H1 (cell line): ENCODE measurements around the gene GPR157. TPM values are rescaled to one million over a fixed set of nuclear protein-coding genes. Genes with fewer than 3 reads are reported as not detected.

Source experiments
- CTCF ChIA-PET: fragments of 300-600 bp; sonication (Branson Sonifier 250); formaldehyde crosslinking; loops from one replicate; lab custom pipeline; 2021; ENCODE audit not compliant: partially characterized antibody; lab: Charles Lee
- POLR2A ChIA-PET: fragments of 300-600 bp; sonication (Branson Sonifier 250); formaldehyde crosslinking; loops from one replicate; lab custom pipeline; 2021; ENCODE audit warnings: inconsistent platforms; ENCODE audit not compliant: partially characterized antibody; lab: Charles Lee
- DNase-seq, 2 experiments: peaks; one replicate each; pipeline versions ENCODE4 v3.0.0 to v3.0.0-alpha.2; 2010 to 2022; ENCODE audit warnings: low spot score in 2 of 2, low read depth in 1 of 2, mixed read lengths in 1 of 2
- FAIRE-seq: peaks from 2 replicates; lab custom pipeline; 2011; peaks lifted over from hg19 to GRCh38; lab: Jason Lieb, UNC
- H2AFZ ChIP-seq: 2 replicates; pipeline ENCODE4 v1.8.1; 2012; ENCODE audit warnings: low read length, inconsistent platforms
- H2AK5ac ChIP-seq: 2 replicates; pipeline ENCODE4 v1.6.1; 2013; ENCODE audit warnings: low read depth, low read length
- H2BK120ac ChIP-seq: replicated peaks from 2 replicates; pipeline ENCODE3; 2013; ENCODE audit warnings: low read depth, low read length, inconsistent platforms
- H2BK12ac ChIP-seq: 2 replicates; pipeline ENCODE4 v1.6.1; 2013; ENCODE audit warnings: low read depth, low read length
- H2BK15ac ChIP-seq: 2 replicates; pipeline ENCODE4 v1.6.1; 2013; ENCODE audit warnings: low read length
- H2BK20ac ChIP-seq: 2 replicates; pipeline ENCODE4 v1.6.1; 2013; ENCODE audit warnings: low read length
- H2BK5ac ChIP-seq: 2 replicates; pipeline ENCODE4 v1.6.1; 2013; ENCODE audit warnings: low read depth, low read length
- H3K14ac ChIP-seq: 2 replicates; pipeline ENCODE4 v1.6.1; 2013; ENCODE audit warnings: inconsistent platforms; ENCODE audit not compliant: insufficient read length
- H3K18ac ChIP-seq: 2 replicates; pipeline ENCODE4 v1.6.1; 2013; ENCODE audit warnings: low read length; ENCODE audit errors: extremely low read depth
- H3K23ac ChIP-seq: 2 replicates; pipeline ENCODE4 v1.6.1; 2013; ENCODE audit warnings: inconsistent platforms; ENCODE audit not compliant: insufficient read length
- H3K23me2 ChIP-seq: 2 replicates; pipeline ENCODE4 v1.6.1; 2013; ENCODE audit warnings: low read depth, low read length
- H3K27ac ChIP-seq: 2 replicates; pipeline ENCODE4 v1.6.1; 2011; ENCODE audit warnings: low read depth, low read length, inconsistent platforms
- H3K27me3 ChIP-seq, 4 experiments: replicated peaks in 1 of 4; 1 replicate in 1 of 4; 2 replicates in 3 of 4; pipeline versions ENCODE4 v1.6.1 to v1.8.1; 2011 to 2013; ENCODE audit warnings: low read length in 3 of 4, mild to moderate bottlenecking in 3 of 4, inconsistent platforms in 2 of 4, mixed read lengths in 2 of 4, moderate library complexity in 1 of 4; ENCODE audit not compliant: control insufficient read depth in 3 of 4, insufficient read depth in 3 of 4; ENCODE audit errors: extremely low read depth in 1 of 4
- H3K36me3 ChIP-seq, 4 experiments: 2 replicates each; pipeline versions ENCODE4 v1.6.1 to v1.8.1; 2011 to 2013; ENCODE audit warnings: mild to moderate bottlenecking in 4 of 4, low read length in 3 of 4, moderate library complexity in 2 of 4, control low read depth in 1 of 4, inconsistent platforms in 1 of 4; ENCODE audit not compliant: insufficient read depth in 4 of 4, control insufficient read depth in 2 of 4
- H3K4ac ChIP-seq: replicated peaks from 2 replicates; pipeline ENCODE3; 2013; ENCODE audit warnings: low read length, low read depth, mixed read lengths, inconsistent platforms; ENCODE audit not compliant: insufficient read length
- H3K4me1 ChIP-seq, 4 experiments: replicated peaks in 1 of 4; 1 replicate in 1 of 4; 2 replicates in 3 of 4; pipeline versions ENCODE4 v1.6.1 to v1.8.1; 2011 to 2013; ENCODE audit warnings: low read length in 3 of 4, inconsistent platforms in 2 of 4, mixed read lengths in 1 of 4; ENCODE audit not compliant: insufficient read depth in 4 of 4, control insufficient read depth in 3 of 4
- H3K4me2 ChIP-seq, 2 experiments: 2 replicates each; pipeline versions ENCODE4 v1.6.1 to v1.8.1; 2011 to 2013; ENCODE audit warnings: low read depth in 2 of 2, low read length in 2 of 2, control low read depth in 1 of 2, inconsistent platforms in 1 of 2, mild to moderate bottlenecking in 1 of 2; ENCODE audit not compliant: insufficient read depth in 1 of 2
- H3K4me3 ChIP-seq, 4 experiments: fragments of 200-600, 300-600 bp in 1 of 4; sonication (generic), shearing (Covaris generic), sonication (Bioruptor Twin) in 1 of 4; 2 replicates each; pipeline versions ENCODE4 v1.5.1 to v1.8.1; 2011 to 2016; ENCODE audit warnings: low read length in 4 of 4, low read depth in 3 of 4, control low read depth in 2 of 4, inconsistent platforms in 2 of 4, mild to moderate bottlenecking in 2 of 4, mixed read lengths in 1 of 4, moderate library complexity in 1 of 4; ENCODE audit not compliant: insufficient read depth in 2 of 4; ENCODE audit errors: extremely low read depth in 1 of 4
- H3K56ac ChIP-seq: replicated peaks from 2 replicates; pipeline ENCODE3; 2013; ENCODE audit warnings: low read depth, mild to moderate bottlenecking, mixed read lengths, low read length, inconsistent platforms; ENCODE audit not compliant: insufficient read length
- H3K79me1 ChIP-seq: 2 replicates; pipeline ENCODE4 v1.6.1; 2013; ENCODE audit warnings: low read depth, low read length, control low read depth
- H3K79me2 ChIP-seq, 2 experiments: 2 replicates each; pipeline versions ENCODE4 v1.6.1 to v1.8.1; 2012 to 2013; ENCODE audit warnings: low read length in 2 of 2, mild to moderate bottlenecking in 2 of 2, inconsistent platforms in 1 of 2; ENCODE audit not compliant: insufficient read depth in 2 of 2, control insufficient read depth in 1 of 2
- H3K9ac ChIP-seq, 4 experiments: replicated peaks in 1 of 4; 1 replicate in 1 of 4; 2 replicates in 3 of 4; pipeline versions ENCODE4 v1.6.1 to v1.8.1; 2011 to 2013; ENCODE audit warnings: low read depth in 3 of 4, low read length in 3 of 4, control low read depth in 2 of 4, mild to moderate bottlenecking in 2 of 4, moderate library complexity in 2 of 4, inconsistent platforms in 1 of 4; ENCODE audit errors: extremely low read depth in 1 of 4
- H3K9me3 ChIP-seq, 2 experiments: 2 replicates each; pipeline versions ENCODE4 v1.6.1 to v1.8.1; 2012 to 2013; ENCODE audit warnings: mild to moderate bottlenecking in 2 of 2, moderate library complexity in 2 of 2, control low read depth in 1 of 2, inconsistent platforms in 1 of 2, low read depth in 1 of 2, low read length in 1 of 2, mixed read lengths in 1 of 2; ENCODE audit not compliant: insufficient read depth in 2 of 2
- H4K20me1 ChIP-seq, 2 experiments: replicated peaks in 1 of 2; 2 replicates each; pipeline versions ENCODE3 to v1.8.1; 2011 to 2013; ENCODE audit warnings: inconsistent platforms in 2 of 2, low read length in 2 of 2, mild to moderate bottlenecking in 1 of 2; ENCODE audit not compliant: insufficient read depth in 2 of 2, control insufficient read depth in 1 of 2
- H4K5ac ChIP-seq: 2 replicates; pipeline ENCODE4 v1.6.1; 2013; ENCODE audit warnings: low read length, low read depth, mixed read lengths, inconsistent platforms; ENCODE audit not compliant: insufficient read length
- H4K8ac ChIP-seq: 2 replicates; pipeline ENCODE4 v1.8.0; 2013; ENCODE audit warnings: mild to moderate bottlenecking, moderate library complexity, low read length, inconsistent platforms; ENCODE audit not compliant: insufficient read depth; ENCODE audit errors: extremely low read depth
- H4K91ac ChIP-seq: replicated peaks from 2 replicates; pipeline ENCODE3; 2013; ENCODE audit warnings: low read length, mixed read lengths, inconsistent platforms; ENCODE audit not compliant: insufficient read length
- BCL11A ChIP-seq, 2 experiments: IDR thresholded peaks; one replicate each; pipeline ENCODE4 v1.6.1; 2011; ENCODE audit warnings: low read depth in 2 of 2, low read length in 2 of 2, mild to moderate bottlenecking in 2 of 2
- EGR1 ChIP-seq: IDR thresholded peaks from 2 replicates; pipeline ENCODE4 v1.6.1; 2011; ENCODE audit warnings: low read depth, low read length, borderline replicate concordance
- EP300 ChIP-seq, 2 experiments: IDR thresholded peaks; 1 replicate in 1 of 2; 2 replicates in 1 of 2; pipeline ENCODE4 v1.6.1; 2011 to 2012; ENCODE audit warnings: low read depth in 2 of 2, low read length in 2 of 2, mild to moderate bottlenecking in 2 of 2, borderline replicate concordance in 1 of 2, inconsistent platforms in 1 of 2, moderate library complexity in 1 of 2
- KDM5A ChIP-seq: fragments of 200-600 bp; IDR thresholded peaks from 2 replicates; pipeline ENCODE4 v1.7.1; 2012; ENCODE audit warnings: mild to moderate bottlenecking, low read length, inconsistent platforms, mixed read lengths
- NANOG ChIP-seq: IDR thresholded peaks from 2 replicates; pipeline ENCODE4 v1.6.1; 2011; ENCODE audit warnings: low read length, low read depth, mild to moderate bottlenecking, inconsistent platforms; ENCODE audit not compliant: insufficient read depth, poor library complexity, severe bottlenecking
- POLR2A ChIP-seq, 2 experiments: IDR thresholded peaks; 1 replicate in 1 of 2; 2 replicates in 1 of 2; pipeline ENCODE4 v1.6.1; 2011; ENCODE audit warnings: low read depth in 2 of 2, low read length in 2 of 2, mild to moderate bottlenecking in 2 of 2; ENCODE audit errors: control extremely low read depth in 1 of 2
- WGBS, 2 experiments: shearing (Covaris generic) in 1 of 2; methylation state at CpG; one replicate each; pipeline versions ENCODE4 v1.1.6 to v1.1.7; 2013 to 2015; ENCODE audit warnings: low lambda C conversion rate in 2 of 2, mixed read lengths in 2 of 2, inconsistent platforms in 1 of 2, low coverage in 1 of 2, missing lambda C conversion rate in 1 of 2; ENCODE audit not compliant: insufficient replicate concordance in 2 of 2, insufficient coverage in 1 of 2, insufficient read length in 1 of 2; ENCODE audit errors: extremely low coverage in 1 of 2, missing lambda C conversion rate in 1 of 2; 5-methylcytosine and 5-hydroxymethylcytosine counted together
- polyA plus RNA-seq, 7 experiments: library from polyadenylated mRNA; depleted of rRNA in 3 of 7; stranded (reverse) in 5 of 7; unstranded in 2 of 7; fragments of >200 nt in 5 of 7; fragments of 200-250 nt in 2 of 7; gene quantifications; 1 replicate in 5 of 7; 2 replicates in 1 of 7; 4 replicates in 1 of 7; pipeline versions ENCODE4 v1.2.1 to v1.2.3, GENCODE V29; 2011 to 2013; ENCODE audit warnings: missing spikeins in 2 of 7, mixed read lengths in 2 of 7
- total RNA-seq: library from RNA; stranded (reverse); fragmentation: NEBNext Ultra II Directional; extraction: Animal tissue kit (Norgen Biotek cat#: 25700); gene quantifications from 2 replicates; pipeline ENCODE4 v1.2.1, GENCODE V29; 2021

GPR157 gene
- total and polyA plus RNA-seq, 2 of the 8 experiments (the other 6 are each of a cell fraction or from before 2014, with no cell fraction given): 1.0 to 11.0 TPM

DNA sequence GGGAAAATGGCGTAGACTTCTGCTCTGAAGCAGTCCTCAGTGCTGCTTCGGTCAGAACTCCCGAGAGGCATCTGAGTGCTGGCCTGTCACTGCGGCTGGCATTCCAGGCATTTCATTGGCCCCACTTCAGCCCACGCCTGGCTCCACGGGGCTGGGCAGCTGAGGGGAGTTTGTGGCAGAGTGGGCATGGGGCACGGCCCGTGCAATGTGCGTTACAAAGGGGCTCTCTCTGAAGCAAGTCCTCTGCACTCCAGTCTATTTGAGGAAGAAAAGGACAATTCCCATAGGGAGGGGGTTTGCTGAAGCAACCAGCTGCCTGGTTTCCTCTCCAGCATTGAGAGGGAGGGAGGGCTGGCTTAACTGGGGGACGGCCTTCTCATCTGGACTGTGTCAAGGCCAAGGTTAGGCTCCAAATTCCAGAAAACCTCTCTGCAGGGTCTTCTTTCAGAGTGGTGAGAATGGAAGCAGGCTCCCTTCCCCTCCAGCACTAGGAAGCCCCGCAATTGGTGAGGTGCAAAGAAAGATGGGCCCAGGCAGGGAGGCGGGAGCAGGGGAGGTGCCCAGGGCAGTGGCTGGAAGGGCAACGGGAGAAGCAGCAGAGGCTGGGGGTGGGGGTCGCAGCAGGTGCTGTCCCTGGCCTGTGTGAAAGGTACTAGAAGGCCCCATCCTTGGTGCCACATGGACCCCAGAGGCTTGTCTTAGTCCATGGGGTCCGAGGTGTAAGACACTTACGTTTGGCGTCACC, 21.1 kb upstream of the GPR157 start:
- WGBS, 2 experiments: 84% methylated on average over 17 of the region's 17 CpGs; no CpG with 5 or more reads in 1 of the 2 experiments
- TF ChIP-seq KDM5A (no peak), BCL11A (IDR thresholded peaks at IDR 0.05; ENCODE audit: low read depth in 2 of 2, low read length in 2 of 2) (no peak), POLR2A (IDR thresholded peaks at IDR 0.05; ENCODE audit: control extremely low read depth in 1 of 2, low read depth in 2 of 2, low read length in 2 of 2) (no peak), EGR1 (no peak), EP300 (IDR thresholded peaks at IDR 0.05; ENCODE audit: borderline replicate concordance in 1 of 2, low read depth in 2 of 2, low read length in 2 of 2) (peak in 1 of 2 experiments; percentile 28; a peak in 1 of 3 replicates), NANOG (no peak)

More for the DNA sequence above, 21.1 kb upstream of the GPR157 start:
- no peak overlapping the region for H3K4me3 ChIP-seq
- H2BK5ac ChIP-seq: no peak overlapping the region
- no peak overlapping the region for H3K56ac ChIP-seq
- no peak overlapping the region for H3K27ac ChIP-seq
- no peak overlapping the region for H3K14ac ChIP-seq
- H4K20me1 ChIP-seq: peaks cover 0 to 9% of the 10 kb centered on the region in 2 experiments
- H2BK12ac ChIP-seq: no peak overlapping the region
- CTCF ChIA-PET: interaction anchor here (0.7 to 2.4 kb wide), 7 partner anchors 8 to 145 kb away, joined by 3 to 22 read pairs (median 4); no protein-coding TSS in a partner anchor
- no peak overlapping the region for H3K18ac ChIP-seq
- no peak overlapping the region for H3K23ac ChIP-seq
- POLR2A ChIA-PET: interaction anchor here (0.6 to 0.8 kb wide), 2 partner anchors 12 to 37 kb away, joined by 3 read pairs; no protein-coding TSS in a partner anchor
- H3K9me3 ChIP-seq: no peaks in the 10 kb centered on the region
- H2BK15ac ChIP-seq: no peak overlapping the region
- no peaks in the 10 kb centered on the region; a peak in 1 of 7 replicates for H3K4me1 ChIP-seq
- no peak overlapping the region for H2BK120ac ChIP-seq
- H3K79me2 ChIP-seq: peaks cover 0 to 16% of the 10 kb centered on the region in 2 experiments; a peak in 2 of 4 replicates
- no peaks in the 10 kb centered on the region for H3K27me3 ChIP-seq
- H4K5ac ChIP-seq: no peak overlapping the region
- no peak overlapping the region for H3K4me2 ChIP-seq
- peaks cover 4 to 10% (median 5%) of the 10 kb centered on the region in 4 experiments; a peak in 4 of 8 replicates for H3K36me3 ChIP-seq
- no peak overlapping the region for H3K4ac ChIP-seq
- no peak overlapping the region; the same call in 1 of the 2 replicates for H4K8ac ChIP-seq
- no peak overlapping the region for H4K91ac ChIP-seq
- DNase-seq: no peak
- peaks cover 3% of the 10 kb centered on the region for H3K79me1 ChIP-seq
- no peak overlapping the region for H2AK5ac ChIP-seq
- no peak for FAIRE-seq
- no peak overlapping the region for H2BK20ac ChIP-seq
- no peaks in the 10 kb centered on the region for H3K23me2 ChIP-seq
- H2AFZ ChIP-seq: no peak overlapping the region
- H3K9ac ChIP-seq: no peak overlapping the region
